Hepatocyte (in vitro differentiated cells): ENCODE data around the gene FXR2. TPM values are rescaled to one million over a fixed set of nuclear protein-coding genes. Genes with fewer than 3 reads are reported as not detected.

ENCODE experiments used
- DNase-seq: peaks from one replicate; pipeline ENCODE4 v3.0.0-alpha.2; 2016; ENCODE audit warnings: low spot score
- H2AFZ ChIP-seq: fragments of 200-600 bp; sonication (generic); 2 replicates; pipeline ENCODE4 v1.6.0; 2016; ENCODE audit warnings: antibody characterized with exemption, mild to moderate bottlenecking
- H3K27ac ChIP-seq: fragments of 200-600 bp; sonication (generic); 2 replicates; pipeline ENCODE4 v1.5.1; 2016; ENCODE audit warnings: mild to moderate bottlenecking
- H3K27me3 ChIP-seq: fragments of 200-600 bp; sonication (generic); 2 replicates; pipeline ENCODE4 v1.6.1; 2016
- H3K36me3 ChIP-seq: fragments of 200-600 bp; sonication (generic); replicated peaks from 2 replicates; pipeline ENCODE4 v1.5.1; 2016; ENCODE audit warnings: low read depth; ENCODE audit not compliant: insufficient read depth
- H3K4me1 ChIP-seq: fragments of 200-600 bp; sonication (generic); 2 replicates; pipeline ENCODE4 v1.5.1; 2016; ENCODE audit warnings: mild to moderate bottlenecking, moderate library complexity; ENCODE audit not compliant: insufficient read depth
- H3K4me2 ChIP-seq: fragments of 200-600 bp; sonication (generic); 2 replicates; pipeline ENCODE4 v1.6.0; 2016
- H3K4me3 ChIP-seq: fragments of 200-600 bp; sonication (generic); 2 replicates; pipeline ENCODE4 v1.5.1; 2016; ENCODE audit warnings: mild to moderate bottlenecking
- H3K79me2 ChIP-seq: fragments of 200-600 bp; sonication (generic); 2 replicates; pipeline ENCODE4 v1.6.0; 2017; ENCODE audit warnings: mild to moderate bottlenecking
- H3K9me2 ChIP-seq: fragments of 200-600 bp; sonication (generic); replicated peaks from 2 replicates; pipeline ENCODE4 v1.6.0; 2017; ENCODE audit warnings: mild to moderate bottlenecking; ENCODE audit not compliant: insufficient read depth
- H3K9me3 ChIP-seq: fragments of 200-600 bp; sonication (generic); 2 replicates; pipeline ENCODE4 v1.5.1; 2016; ENCODE audit warnings: low read depth, mild to moderate bottlenecking
- H4K20me1 ChIP-seq: fragments of 200-600 bp; sonication (generic); 2 replicates; pipeline ENCODE4 v1.6.0; 2016; ENCODE audit warnings: mild to moderate bottlenecking; ENCODE audit not compliant: insufficient read depth, poor library complexity, severe bottlenecking
- EZH2 ChIP-seq: fragments of 200-600 bp; sonication (generic); IDR thresholded peaks from 2 replicates; pipeline ENCODE4 v1.6.1; 2016; ENCODE audit warnings: antibody characterized with exemption, mild to moderate bottlenecking, borderline replicate concordance
- EZH2phosphoT487 ChIP-seq: fragments of 200-600 bp; sonication (generic); IDR thresholded peaks from one replicate; pipeline ENCODE4 v1.6.1; 2018; ENCODE audit warnings: antibody characterized with exemption, mild to moderate bottlenecking, low read depth, moderate library complexity; ENCODE audit not compliant: unreplicated experiment, severe bottlenecking
- WGBS: methylation state at CpG from one replicate; pipeline ENCODE4 v1.1.6; 2016; ENCODE audit warnings: low lambda C conversion rate; ENCODE audit errors: missing lambda C conversion rate; 5-methylcytosine and 5-hydroxymethylcytosine counted together
- polyA plus RNA-seq: library from polyadenylated mRNA; unstranded; fragments of >200 nt; fragmentation: Nextera tagmentation; extraction: Ambion mirVana; gene quantifications from 2 replicates; pipeline ENCODE4 v1.2.1, GENCODE V29; 2016
- total RNA-seq: library from RNA; depleted of rRNA; stranded (reverse); fragments of >200 nt; gene quantifications from 2 replicates; pipeline ENCODE4 v1.2.3, GENCODE V29; 2014
- TF ChIP-seq, protein P1 (sequence below): fragments of 200-600 bp; sonication (generic); IDR thresholded peaks from 2 replicates; pipeline ENCODE4 v1.5.1; 2016; ENCODE audit warnings: antibody characterized with exemption, mild to moderate bottlenecking; ENCODE audit not compliant: poor library complexity

The FXR2 gene
- total and polyA plus RNA-seq, 2 experiments from 2014 or later: 33.0 to 41.6 TPM

GRCh38 chr17:7587420-7588151 is 27.1 kb downstream of the FXR2 start:
- Histone ChIP-seq H2AFZ (no peak overlapping the region), H3K4me3 (no peak overlapping the region), H3K4me2 (no peak overlapping the region), H3K36me3 (no peaks in the 10 kb centered on the region), H3K79me2 (peaks cover 29% of the 10 kb centered on the region), H3K27me3 (no peaks in the 10 kb centered on the region), H3K9me3 (no peaks in the 10 kb centered on the region), H3K27ac (no peak overlapping the region), H4K20me1 (no peaks in the 10 kb centered on the region), H3K9me2 (no peaks in the 10 kb centered on the region), H3K4me1 (peaks cover 7% of the 10 kb centered on the region)
- TF ChIP-seq EZH2: no peak
- TF ChIP-seq, protein P1, sequence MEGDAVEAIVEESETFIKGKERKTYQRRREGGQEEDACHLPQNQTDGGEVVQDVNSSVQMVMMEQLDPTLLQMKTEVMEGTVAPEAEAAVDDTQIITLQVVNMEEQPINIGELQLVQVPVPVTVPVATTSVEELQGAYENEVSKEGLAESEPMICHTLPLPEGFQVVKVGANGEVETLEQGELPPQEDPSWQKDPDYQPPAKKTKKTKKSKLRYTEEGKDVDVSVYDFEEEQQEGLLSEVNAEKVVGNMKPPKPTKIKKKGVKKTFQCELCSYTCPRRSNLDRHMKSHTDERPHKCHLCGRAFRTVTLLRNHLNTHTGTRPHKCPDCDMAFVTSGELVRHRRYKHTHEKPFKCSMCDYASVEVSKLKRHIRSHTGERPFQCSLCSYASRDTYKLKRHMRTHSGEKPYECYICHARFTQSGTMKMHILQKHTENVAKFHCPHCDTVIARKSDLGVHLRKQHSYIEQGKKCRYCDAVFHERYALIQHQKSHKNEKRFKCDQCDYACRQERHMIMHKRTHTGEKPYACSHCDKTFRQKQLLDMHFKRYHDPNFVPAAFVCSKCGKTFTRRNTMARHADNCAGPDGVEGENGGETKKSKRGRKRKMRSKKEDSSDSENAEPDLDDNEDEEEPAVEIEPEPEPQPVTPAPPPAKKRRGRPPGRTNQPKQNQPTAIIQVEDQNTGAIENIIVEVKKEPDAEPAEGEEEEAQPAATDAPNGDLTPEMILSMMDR: no peak
- TF ChIP-seq EZH2phosphoT487: no peak
- no peak for DNase-seq
- WGBS: 85% methylated on average over 12 of the region's 12 CpGs

DNA sequence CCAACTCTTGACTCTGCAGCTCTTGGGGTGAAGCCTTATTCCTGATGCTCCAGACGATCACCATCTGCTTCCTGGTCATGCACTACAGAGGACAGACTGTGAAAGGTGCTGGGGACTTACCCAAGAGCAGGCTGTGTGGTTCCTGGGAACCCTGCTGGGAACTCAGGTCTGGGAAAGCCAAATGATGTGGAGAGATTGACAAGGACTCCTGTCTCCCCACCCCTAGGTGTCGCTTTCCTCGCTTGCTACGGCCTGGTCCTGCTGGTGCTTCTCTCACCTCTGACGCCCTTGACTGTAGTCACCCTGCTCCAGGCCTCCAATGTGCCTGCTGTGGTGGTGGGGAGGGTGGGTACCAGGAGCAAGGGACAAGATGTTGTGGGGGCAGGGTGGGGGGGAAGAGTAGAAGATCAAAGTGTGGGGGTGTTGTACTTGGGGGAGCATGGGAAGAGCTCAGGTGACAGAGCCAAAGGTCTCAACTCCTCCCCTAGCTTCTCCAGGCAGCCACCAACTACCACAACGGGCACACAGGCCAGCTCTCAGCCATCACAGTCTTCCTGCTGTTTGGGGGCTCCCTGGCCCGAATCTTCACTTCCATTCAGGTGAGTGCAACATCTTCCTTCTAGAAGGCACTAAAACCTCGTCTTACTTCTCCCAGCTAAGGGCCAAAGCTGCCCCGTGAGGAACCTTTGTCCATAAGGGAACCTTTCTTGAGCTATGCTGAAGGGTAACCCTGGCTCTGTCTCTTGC is 27.9 kb downstream of the FXR2 start:
- 91% methylated on average over 9 of the region's 9 CpGs for WGBS
- Histone ChIP-seq H2AFZ (no peak overlapping the region), H3K79me2 (peaks cover 36% of the 10 kb centered on the region), H3K9me2 (no peaks in the 10 kb centered on the region), H3K36me3 (no peaks in the 10 kb centered on the region), H3K4me1 (peaks cover 10% of the 10 kb centered on the region), H3K27me3 (no peaks in the 10 kb centered on the region), H4K20me1 (no peaks in the 10 kb centered on the region), H3K9me3 (no peaks in the 10 kb centered on the region), H3K4me3 (no peak overlapping the region), H3K4me2 (no peak overlapping the region), H3K27ac (no peak overlapping the region)
- DNase-seq: peak; percentile 50
- no peak for TF ChIP-seq EZH2
- TF ChIP-seq, protein P1: peak; percentile 19
- TF ChIP-seq EZH2phosphoT487: no peak

GRCh38 chr17:7583253-7584109 is 31.2 kb downstream of the FXR2 start, which contains the start of gene MPDU1:
Gene MPDU1 (plus strand): TSS chr17:7583852. CDS start chr17:7583863, 11 bp downstream.
- peaks cover 25% of the 10 kb centered on the region for H3K4me1 ChIP-seq
- H3K27ac ChIP-seq: peak within 1 kb of the TSS; percentile 96

More at GRCh38 chr17:7583253-7584109, 31.2 kb downstream of the FXR2 start, which contains the start of gene MPDU1:
- no peaks in the 10 kb centered on the region for H3K9me2 ChIP-seq
- no peaks in the 10 kb centered on the region for H3K27me3 ChIP-seq
- 20% methylated on average over 66 of the region's 69 CpGs for WGBS
- H3K9me3 ChIP-seq: no peaks in the 10 kb centered on the region
- no peaks in the 10 kb centered on the region for H4K20me1 ChIP-seq
- H3K79me2 ChIP-seq: peaks cover 50% of the 10 kb centered on the region
- H3K36me3 ChIP-seq: no peaks in the 10 kb centered on the region
- H3K4me2 ChIP-seq: peak within 1 kb of the TSS; percentile 90
- no peak for TF ChIP-seq EZH2phosphoT487
- TF ChIP-seq, protein P1: no peak
- TF ChIP-seq EZH2: no peak
- H2AFZ ChIP-seq: peak within 1 kb of the TSS; percentile 61
- peak; percentile 98 for DNase-seq
- peak within 1 kb of the TSS; percentile 39 for H3K4me3 ChIP-seq
